Liver (tissue), 9 donors: ENCODE data around the gene TRIM65. TPM values are rescaled to one million over a fixed set of nuclear protein-coding genes. Genes with fewer than 3 reads are reported as not detected.

Experiments used
- DNase-seq: peaks from one replicate; pipeline ENCODE4 v3.0.0-alpha.2; 2017; ENCODE audit warnings: low spot score
- H3K27ac ChIP-seq, 2 donors: one replicate each; pipeline ENCODE4 v1.7.0; 2013; ENCODE audit warnings: inconsistent platforms in 2 of 2, low read length in 2 of 2, control low read depth in 1 of 2, low read depth in 1 of 2, mild to moderate bottlenecking in 1 of 2
- H3K27me3 ChIP-seq, 4 donors: one replicate each; pipeline versions ENCODE4 v1.6.1 to v1.7.0; 2013; ENCODE audit warnings: low read length in 3 of 4, inconsistent platforms in 1 of 4, mild to moderate bottlenecking in 1 of 4, moderate library complexity in 1 of 4; ENCODE audit not compliant: control insufficient read depth in 4 of 4, insufficient read depth in 4 of 4
- H3K36me3 ChIP-seq, 4 donors: one replicate each; pipeline versions ENCODE4 v1.6.1 to v1.7.0; 2013; ENCODE audit warnings: low read length in 3 of 4, mild to moderate bottlenecking in 3 of 4, low read depth in 1 of 4, moderate library complexity in 1 of 4; ENCODE audit not compliant: control insufficient read depth in 4 of 4, insufficient read depth in 3 of 4
- H3K4me1 ChIP-seq, 4 donors: one replicate each; pipeline versions ENCODE4 v1.6.1 to v1.7.0; 2013; ENCODE audit warnings: low read length in 3 of 4, mild to moderate bottlenecking in 3 of 4, moderate library complexity in 1 of 4; ENCODE audit not compliant: control insufficient read depth in 4 of 4, insufficient read depth in 4 of 4
- H3K4me3 ChIP-seq, 3 donors: one replicate each; pipeline versions ENCODE4 v1.6.1 to v1.7.0; 2013; ENCODE audit warnings: low read length in 3 of 3, control low read depth in 1 of 3, low read depth in 1 of 3, mild to moderate bottlenecking in 1 of 3
- H3K9ac ChIP-seq, 2 donors: one replicate each; pipeline ENCODE4 v1.7.0; 2013; ENCODE audit warnings: low read length in 2 of 2, mild to moderate bottlenecking in 2 of 2, moderate library complexity in 2 of 2, control low read depth in 1 of 2, low read depth in 1 of 2
- H3K9me3 ChIP-seq, 4 donors: one replicate each; pipeline versions ENCODE4 v1.6.1 to v1.7.0; 2013; ENCODE audit warnings: low read length in 3 of 4; ENCODE audit not compliant: control insufficient read depth in 4 of 4
- ATF3 ChIP-seq: IDR thresholded peaks from 2 replicates; pipeline ENCODE4 v1.6.1; 2016; ENCODE audit warnings: antibody characterized with exemption
- CTCF ChIP-seq: fragments of 150-350 bp; IDR thresholded peaks from 2 replicates; pipeline ENCODE4 v1.5.1; 2017; ENCODE audit warnings: improper control_type of control experiment, low read depth, low read length; ENCODE audit not compliant: missing input control
- HNF4A ChIP-seq, 2 donors: conservative IDR thresholded peaks; 2 replicates each; pipeline ENCODE4 v1.6.1; 2016; ENCODE audit warnings: antibody characterized with exemption in 2 of 2, mild to moderate bottlenecking in 2 of 2
- RAD21 ChIP-seq, 2 donors: IDR thresholded peaks; 2 replicates each; pipeline ENCODE4 v1.6.1; 2016; ENCODE audit warnings: antibody characterized with exemption in 2 of 2, mild to moderate bottlenecking in 2 of 2
- REST ChIP-seq: IDR thresholded peaks from 2 replicates; pipeline ENCODE4 v1.6.1; 2016; ENCODE audit warnings: antibody characterized with exemption, mild to moderate bottlenecking
- RXRA ChIP-seq, 2 donors: IDR thresholded peaks; 2 replicates each; pipeline ENCODE4 v1.6.1; 2017 to 2018; ENCODE audit warnings: antibody characterized with exemption in 2 of 2, mild to moderate bottlenecking in 1 of 2
- SP1 ChIP-seq: IDR thresholded peaks from 2 replicates; pipeline ENCODE4 v1.6.1; 2018; ENCODE audit warnings: antibody characterized with exemption, mild to moderate bottlenecking
- ZBTB33 ChIP-seq: IDR thresholded peaks from 2 replicates; pipeline ENCODE4 v1.6.1; 2016; ENCODE audit warnings: antibody characterized with exemption
- WGBS: extraction: QIAGEN DNeasy Blood & Tissue Kit; methylation state at CpG from one replicate; pipeline ENCODE4 v1.1.7; 2013; 5-methylcytosine and 5-hydroxymethylcytosine counted together
- polyA plus RNA-seq, 2 donors: library from polyadenylated mRNA; stranded (reverse) in 1 of 2; unstranded in 1 of 2; fragments of 200-250 nt in 1 of 2; fragments of >200 nt in 1 of 2; fragmentation: Nextera tagmentation in 1 of 2; extraction: Ambion mirVana in 1 of 2; gene quantifications; one replicate each; pipeline versions ENCODE4 v1.2.1 to v1.2.3, GENCODE V29; 2013 to 2015
- total RNA-seq, 2 donors: library from RNA; depleted of rRNA; stranded (reverse); fragments of >200 nt; gene quantifications; one replicate each; pipeline ENCODE4 v1.2.3, GENCODE V29; 2014
- donor health status: healthy.
- donor health status: healthy.
- donor health status: healthy.
- donor health status: healthy.
- donor health status: healthy.

Gene TRIM65
- total and polyA plus RNA-seq, 4 donors, result 1.5 to 8.6 (median 6.5) TPM

GRCh38 chr17:75839942-75840798, 56.6 kb downstream of the TRIM65 start:
- H3K4me1 ChIP-seq, result peaks cover 0 to 9% (median 3%) of the 10 kb centered on the region in 4 donors
- H3K4me3 ChIP-seq, result no peak overlapping the region
- no peak overlapping the region for H3K9ac ChIP-seq
- WGBS, result 95% methylated on average over 36 of the region's 36 CpGs
- no peaks in the 10 kb centered on the region for H3K9me3 ChIP-seq
- H3K36me3 ChIP-seq, result peaks cover 2 to 23% (median 11%) of the 10 kb centered on the region in 4 donors
- no peak for DNase-seq
- TF ChIP-seq SP1 (no peak), RXRA (IDR thresholded peaks at IDR 0.05) (no peak), CTCF (no peak), RAD21 (IDR thresholded peaks at IDR 0.05) (no peak), ATF3 (no peak), HNF4A (conservative IDR thresholded peaks at IDR 0.05) (no peak), REST (no peak), ZBTB33 (no peak)
- no peaks in the 10 kb centered on the region for H3K27me3 ChIP-seq
- H3K27ac ChIP-seq, result no peak overlapping the region

Other genes with a start within 250 kb of the TRIM65 start
- gene RECQL5, start 229.8 kb downstream of the TRIM65 start, total RNA-seq, result 10 to 100 TPM; 12.1 to 15.1 TPM
- gene RECQL5, start 229.8 kb downstream of the TRIM65 start, polyA plus RNA-seq, result 10 to 100 TPM in 1 of 2 donors, 1 to 10 TPM in 1; 8.3 to 10.9 TPM
- 10 to 100 TPM; 20.9 to 32.5 TPM for gene SAP30BP, start 229.6 kb downstream of the TRIM65 start, total RNA-seq
- 10 to 100 TPM; 27.9 to 33.4 TPM for gene SAP30BP, start 229.6 kb downstream of the TRIM65 start, polyA plus RNA-seq
- gene ITGB4, start 175.5 kb downstream of the TRIM65 start, total RNA-seq, result 1 to 10 TPM in 1 of 2 donors, under 1 TPM in 1; 0.42 to 1.2 TPM
- gene ITGB4, start 175.5 kb downstream of the TRIM65 start, polyA plus RNA-seq, result 1 to 10 TPM; 1.3 to 1.4 TPM
- gene GALK1, start 131.8 kb downstream of the TRIM65 start, total RNA-seq, result 100 to 1,000 TPM in 1 of 2 donors, 10 to 100 TPM in 1; 80.3 to 111 TPM
- gene GALK1, start 131.8 kb downstream of the TRIM65 start, polyA plus RNA-seq, result 100 to 1,000 TPM in 1 of 2 donors, 10 to 100 TPM in 1; 59.0 to 230 TPM
- 10 to 100 TPM; 11.5 to 16.4 TPM for gene UNK, start 112.1 kb downstream of the TRIM65 start, total RNA-seq
- 1 to 10 TPM; 4.0 to 6.4 TPM for gene UNK, start 112.1 kb downstream of the TRIM65 start, polyA plus RNA-seq
- gene UNC13D, start 52.5 kb downstream of the TRIM65 start, total RNA-seq, result 10 to 100 TPM; 10.3 to 22.9 TPM
- gene UNC13D, start 52.5 kb downstream of the TRIM65 start, polyA plus RNA-seq, result 1 to 10 TPM; 2.1 to 4.9 TPM
- 10 to 100 TPM; 29.0 to 32.5 TPM for gene WBP2, start 41.6 kb downstream of the TRIM65 start, total RNA-seq
- 10 to 100 TPM; 70.7 to 99.4 TPM for gene WBP2, start 41.6 kb downstream of the TRIM65 start, polyA plus RNA-seq
- 10 to 100 TPM in 1 of 2 donors, 1 to 10 TPM in 1; 6.9 to 15.4 TPM for gene TRIM47, start 18.4 kb downstream of the TRIM65 start, total RNA-seq
- gene TRIM47, start 18.4 kb downstream of the TRIM65 start, polyA plus RNA-seq, result 10 to 100 TPM; 12.2 to 18.5 TPM
- gene MRPL38, start 7.9 kb upstream of the TRIM65 start, total RNA-seq, result 10 to 100 TPM; 23.0 to 43.9 TPM
- 10 to 100 TPM; 57.1 to 63.9 TPM for gene MRPL38, start 7.9 kb upstream of the TRIM65 start, polyA plus RNA-seq
- 1 to 10 TPM; 2.3 to 5.6 TPM for gene FBF1, start 44.1 kb upstream of the TRIM65 start, total RNA-seq
- 1 to 10 TPM in 1 of 2 donors, under 1 TPM in 1; 0.39 to 1.2 TPM for gene FBF1, start 44.1 kb upstream of the TRIM65 start, polyA plus RNA-seq
- 100 to 1,000 TPM in 1 of 2 donors, 10 to 100 TPM in 1; 81.1 to 293 TPM for gene ACOX1, start 82.2 kb upstream of the TRIM65 start, total RNA-seq
- gene ACOX1, start 82.2 kb upstream of the TRIM65 start, polyA plus RNA-seq, result 10 to 100 TPM; 33.3 to 45.7 TPM
- gene TEN1, start 82.3 kb upstream of the TRIM65 start, total RNA-seq, result 10 to 100 TPM; 12.0 to 18.3 TPM
- 10 to 100 TPM; 14.6 to 30.0 TPM for gene TEN1, start 82.3 kb upstream of the TRIM65 start, polyA plus RNA-seq
- gene CDK3, start 103.9 kb upstream of the TRIM65 start, total RNA-seq, result 1 to 10 TPM; 1.5 to 6.3 TPM
- 1 to 10 TPM; 2.6 TPM for gene CDK3, start 103.9 kb upstream of the TRIM65 start, polyA plus RNA-seq
- under 1 TPM in 1 of 2 donors, not detected in 1; 0.33 TPM for gene EVPL, start 130.4 kb upstream of the TRIM65 start, total RNA-seq
- under 1 TPM; 0.03 to 0.21 TPM for gene EVPL, start 130.4 kb upstream of the TRIM65 start, polyA plus RNA-seq
- 10 to 100 TPM; 22.4 to 36.7 TPM for gene SRP68, start 175.6 kb upstream of the TRIM65 start, total RNA-seq
- gene SRP68, start 175.6 kb upstream of the TRIM65 start, polyA plus RNA-seq, result 10 to 100 TPM; 17.7 to 34.9 TPM
- gene GALR2, start 177.8 kb upstream of the TRIM65 start, total RNA-seq, result under 1 TPM in 1 of 2 donors, not detected in 1; 0.08 TPM
- under 1 TPM; 0.14 to 0.22 TPM for gene GALR2, start 177.8 kb upstream of the TRIM65 start, polyA plus RNA-seq
- gene ZACN, start 182.2 kb upstream of the TRIM65 start, total RNA-seq, result not detected
- gene ZACN, start 182.2 kb upstream of the TRIM65 start, polyA plus RNA-seq, result 1 to 10 TPM in 1 of 2 donors, under 1 TPM in 1; 0.35 to 1.9 TPM
- 10 to 100 TPM; 45.3 to 64.8 TPM for gene EXOC7, start 206.8 kb upstream of the TRIM65 start, total RNA-seq
- 10 to 100 TPM; 28.0 to 31.1 TPM for gene EXOC7, start 206.8 kb upstream of the TRIM65 start, polyA plus RNA-seq
- 1 to 10 TPM in 1 of 2 donors, under 1 TPM in 1; under 0.01 to 1.5 TPM for gene FOXJ1, start 244.3 kb upstream of the TRIM65 start, total RNA-seq
- not detected for gene FOXJ1, start 244.3 kb upstream of the TRIM65 start, polyA plus RNA-seq